ENCODE data around the gene IGF2R.

Gene IGF2R

DNA sequence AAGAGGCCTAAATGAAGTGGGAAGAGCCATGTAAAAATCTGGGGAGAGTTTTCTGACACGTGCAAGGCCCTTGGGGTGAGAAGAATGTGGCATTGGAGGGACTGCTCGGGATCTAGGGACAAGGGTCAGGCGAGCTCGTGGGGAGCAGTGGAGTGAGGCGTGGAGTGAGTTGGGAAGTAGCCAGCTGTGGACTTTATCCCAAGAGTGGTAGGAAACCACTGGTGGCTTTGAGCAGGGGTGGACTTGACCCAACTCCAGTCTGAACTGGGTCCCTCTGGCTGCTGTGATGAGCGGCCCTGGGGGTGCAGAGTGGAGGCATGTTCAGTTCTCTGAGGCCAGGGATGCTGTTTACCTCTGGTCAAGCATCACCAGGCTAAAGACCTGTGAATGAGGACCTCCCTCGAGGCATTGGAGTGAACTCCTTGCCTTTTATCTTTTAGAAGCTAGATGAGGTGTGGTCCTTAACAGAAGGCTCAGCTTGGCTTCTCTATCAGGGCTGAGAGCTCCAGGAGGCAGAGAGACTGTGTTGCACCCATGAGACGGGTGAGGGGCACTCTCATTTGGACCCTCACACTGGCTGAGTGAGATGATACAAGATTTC, 173.3 kb downstream of the IGF2R start:
- DNase-seq, result no peak

DNA sequence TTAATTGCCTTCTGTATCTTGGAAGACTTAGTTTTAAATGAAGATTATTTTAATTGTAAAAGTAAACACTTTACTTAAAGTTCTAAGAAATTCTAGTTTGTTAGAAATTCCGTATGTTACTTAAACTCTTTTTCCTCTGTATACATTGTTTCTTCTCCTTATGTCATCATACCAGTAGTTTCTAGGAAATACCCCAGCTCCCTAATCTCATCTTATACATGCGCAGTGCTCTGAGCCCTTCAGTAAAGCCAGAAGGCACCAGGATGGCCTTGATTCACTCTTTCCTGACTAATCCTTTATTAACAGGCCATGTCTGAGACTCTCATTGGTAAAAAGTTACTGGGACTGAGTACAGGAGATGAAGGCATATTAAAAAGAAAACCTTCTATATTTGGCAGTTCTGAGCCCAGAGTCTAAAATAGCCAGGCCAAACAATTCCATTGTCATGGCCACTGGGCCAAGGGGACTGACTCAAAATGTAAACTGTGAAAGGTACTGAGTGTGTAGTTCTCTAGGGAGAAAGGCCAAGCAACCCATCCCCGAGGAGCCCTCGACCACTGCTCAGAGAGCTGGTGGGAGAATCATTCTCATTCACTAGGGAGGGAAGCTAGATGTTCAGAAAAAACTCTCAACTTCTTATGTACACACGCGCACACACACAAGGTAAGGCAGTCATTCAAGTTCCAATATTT, 177.7 kb downstream of the IGF2R start:
- DNase-seq, result no peak

DNA sequence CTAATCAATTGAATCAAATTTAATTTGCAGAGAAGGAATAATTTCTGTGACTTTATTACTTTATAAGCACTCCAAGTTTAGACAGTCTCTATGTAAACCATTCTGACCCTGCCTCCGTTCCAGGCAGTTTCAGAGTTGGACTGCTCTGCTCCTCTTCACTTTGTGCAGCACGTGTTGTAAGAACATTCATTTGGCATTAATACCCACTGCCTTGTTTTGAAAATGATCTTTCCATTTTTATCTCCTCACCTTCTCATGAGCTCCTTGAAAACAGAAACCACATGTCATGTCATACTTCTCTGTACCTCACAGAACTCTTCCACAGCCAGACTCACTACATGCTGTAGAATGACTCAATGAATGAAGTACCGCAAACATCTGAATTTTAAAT, 178.3 kb downstream of the IGF2R start:
- DNase-seq, result no peak

DNA sequence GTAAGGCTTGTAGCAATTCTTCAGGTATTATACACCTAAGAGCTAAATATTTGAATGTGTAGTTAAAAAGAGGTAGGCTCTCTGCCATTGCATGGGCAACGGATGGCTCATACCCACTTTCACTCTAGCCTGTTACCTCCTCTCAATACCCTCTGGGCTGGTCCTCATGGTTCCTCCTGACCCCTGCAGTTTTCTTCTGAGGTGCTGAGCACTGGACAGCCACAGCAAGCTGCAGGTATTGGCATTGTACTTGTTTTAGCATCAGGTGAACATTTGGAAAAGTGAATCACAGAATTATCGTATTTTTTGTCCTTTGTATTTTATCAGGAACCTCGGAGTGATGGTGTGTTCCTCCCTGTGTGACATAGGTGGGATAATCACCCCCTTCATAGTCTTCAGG, 185.6 kb downstream of the IGF2R start:
- DNase-seq, result no peak

DNA sequence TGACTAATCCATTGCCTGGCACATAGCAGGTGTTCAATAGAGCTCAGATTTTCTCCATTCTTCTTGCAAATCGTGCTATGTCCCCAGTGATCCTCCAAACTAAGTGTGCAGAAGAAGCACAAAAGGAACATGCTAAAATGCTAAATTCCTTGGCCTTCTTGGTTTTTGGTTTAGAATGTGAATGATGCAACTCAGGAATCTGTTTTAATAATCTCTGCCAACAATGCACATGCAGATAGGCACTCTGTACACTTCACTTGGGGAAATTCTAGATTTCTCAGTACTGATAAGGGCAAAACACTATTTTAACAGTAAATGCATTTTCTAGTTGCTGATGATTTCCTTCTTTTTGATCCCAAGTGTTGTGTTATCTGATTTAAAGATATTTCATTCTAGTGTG, 188.0 kb downstream of the IGF2R start:
- DNase-seq, result no peak

DNA sequence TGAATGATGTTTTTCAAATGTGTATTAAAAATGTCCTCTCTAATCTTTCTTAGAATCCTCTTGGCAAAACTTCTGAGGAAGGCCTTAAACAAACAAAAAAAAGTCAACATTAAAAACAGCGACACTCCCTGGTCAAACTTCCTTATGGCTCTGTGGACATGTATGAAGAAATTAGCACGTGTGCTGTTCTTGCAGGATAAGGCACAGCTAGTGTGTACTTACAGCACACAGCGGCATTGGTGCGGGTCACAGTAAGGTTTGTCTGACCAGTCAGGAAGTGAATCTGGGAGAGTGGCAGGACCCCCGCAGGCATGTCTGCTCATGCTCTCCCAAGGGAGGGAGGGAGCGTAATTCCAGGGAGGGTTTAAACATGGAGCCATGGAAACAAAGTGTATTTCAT, 191.6 kb downstream of the IGF2R start:
- no peak for DNase-seq
